Breast epithelium (tissue), 4 donors: ENCODE data around the gene EPB41L2. TPM values are rescaled to one million over a fixed set of nuclear protein-coding genes. Genes with fewer than 3 reads are reported as not detected.

Experiments
- DNase-seq, 2 donors: peaks; one replicate each; pipeline ENCODE4 v3.0.0-alpha.2; 2019; ENCODE audit warnings: low spot score in 2 of 2
- H3K27ac ChIP-seq, 2 donors: fragments of 200-600 bp; sonication (generic) in 1 of 2; one replicate each; pipeline ENCODE4 v1.5.1; 2016 to 2019; ENCODE audit warnings: mild to moderate bottlenecking in 1 of 2
- H3K27me3 ChIP-seq, 2 donors: fragments of 200-600 bp; sonication (generic) in 1 of 2; one replicate each; pipeline versions ENCODE4 v1.5.1 to v1.6.0; 2017 to 2019; ENCODE audit warnings: control low read depth in 1 of 2, mild to moderate bottlenecking in 1 of 2
- H3K36me3 ChIP-seq: fragments of 200-600 bp; one replicate; pipeline ENCODE4 v1.5.1; 2019
- H3K4me1 ChIP-seq, 2 donors: fragments of 200-600 bp; sonication (generic); one replicate each; pipeline ENCODE4 v1.5.1; 2016 to 2019; ENCODE audit warnings: control low read depth in 1 of 2
- H3K4me3 ChIP-seq, 3 donors: fragments of 200-600 bp; sonication (generic); 1 replicate in 2 of 3; 2 replicates in 1 of 3; pipeline ENCODE4 v1.5.1; 2016 to 2019; ENCODE audit warnings: mild to moderate bottlenecking in 3 of 3, moderate library complexity in 2 of 3
- H3K9me3 ChIP-seq, 2 donors: fragments of 200-600 bp; sonication (generic) in 1 of 2; one replicate each; pipeline ENCODE4 v1.5.1; 2016 to 2019; ENCODE audit warnings: control low read depth in 1 of 2
- POLR2A ChIP-seq: fragments of 450-650 bp; IDR thresholded peaks from one replicate; pipeline ENCODE4 v1.6.1; 2016; ENCODE audit warnings: antibody characterized with exemption, mild to moderate bottlenecking, moderate library complexity
- POLR2AphosphoS5 ChIP-seq, 3 donors: sonication (generic); formaldehyde crosslinking; IDR thresholded peaks; one replicate each; pipeline ENCODE4 v1.6.1; 2017; ENCODE audit warnings: antibody characterized with exemption in 3 of 3
- intact Hi-C: fragments of 100-400 bp; cut with DNase I; formaldehyde crosslinking; loops from one replicate; pipeline ENCODE4 v1.15.1; 2023; ENCODE audit warnings: low total_unique reads
- total RNA-seq, 3 donors: library from RNA; depleted of rRNA; stranded (reverse); fragments of >200 nt; gene quantifications; one replicate each; pipeline ENCODE4 v1.1.0, GENCODE V29; 2016
- TF ChIP-seq, protein P1 (sequence below), 3 donors: fragments of 450-650 bp; IDR thresholded peaks; one replicate each; pipeline ENCODE4 v1.5.1; 2016 to 2017; ENCODE audit warnings: antibody characterized with exemption in 3 of 3, mild to moderate bottlenecking in 3 of 3, moderate library complexity in 3 of 3

The EPB41L2 gene
- total RNA-seq, 3 donors from 2014 or later = 72.7 to 110 (median 101) TPM

DNA sequence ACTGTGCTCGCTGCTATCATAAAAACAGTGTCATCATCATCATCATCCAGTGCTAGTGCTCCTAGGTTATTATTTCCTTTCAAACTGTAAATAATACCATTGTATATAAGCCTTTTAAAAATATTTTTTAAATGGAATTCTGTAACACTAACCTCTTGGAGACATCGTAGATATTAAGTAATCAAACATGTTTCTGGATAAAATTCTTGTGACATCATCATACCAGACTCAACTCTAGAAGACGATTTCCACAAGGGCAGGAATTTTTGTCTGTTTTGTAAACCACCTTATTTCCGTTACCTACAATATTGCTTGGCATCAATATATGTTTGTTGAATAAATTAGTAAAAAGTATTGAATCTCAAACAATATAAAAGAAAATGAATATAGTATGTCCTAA is 40.4 kb downstream of the EPB41L2 start:
- no peaks in the 10 kb centered on the region for H3K9me3 ChIP-seq
- no peak overlapping the region for H3K4me3 ChIP-seq
- intact Hi-C loops = no loop called here
- no peaks in the 10 kb centered on the region for H3K27me3 ChIP-seq
- DNase-seq = no peak
- no peak overlapping the region for H3K27ac ChIP-seq
- no peaks in the 10 kb centered on the region for H3K36me3 ChIP-seq
- no peaks in the 10 kb centered on the region for H3K4me1 ChIP-seq
- TF ChIP-seq POLR2AphosphoS5 (IDR thresholded peaks at IDR 0.05) = no peak
- TF ChIP-seq, protein P1, sequence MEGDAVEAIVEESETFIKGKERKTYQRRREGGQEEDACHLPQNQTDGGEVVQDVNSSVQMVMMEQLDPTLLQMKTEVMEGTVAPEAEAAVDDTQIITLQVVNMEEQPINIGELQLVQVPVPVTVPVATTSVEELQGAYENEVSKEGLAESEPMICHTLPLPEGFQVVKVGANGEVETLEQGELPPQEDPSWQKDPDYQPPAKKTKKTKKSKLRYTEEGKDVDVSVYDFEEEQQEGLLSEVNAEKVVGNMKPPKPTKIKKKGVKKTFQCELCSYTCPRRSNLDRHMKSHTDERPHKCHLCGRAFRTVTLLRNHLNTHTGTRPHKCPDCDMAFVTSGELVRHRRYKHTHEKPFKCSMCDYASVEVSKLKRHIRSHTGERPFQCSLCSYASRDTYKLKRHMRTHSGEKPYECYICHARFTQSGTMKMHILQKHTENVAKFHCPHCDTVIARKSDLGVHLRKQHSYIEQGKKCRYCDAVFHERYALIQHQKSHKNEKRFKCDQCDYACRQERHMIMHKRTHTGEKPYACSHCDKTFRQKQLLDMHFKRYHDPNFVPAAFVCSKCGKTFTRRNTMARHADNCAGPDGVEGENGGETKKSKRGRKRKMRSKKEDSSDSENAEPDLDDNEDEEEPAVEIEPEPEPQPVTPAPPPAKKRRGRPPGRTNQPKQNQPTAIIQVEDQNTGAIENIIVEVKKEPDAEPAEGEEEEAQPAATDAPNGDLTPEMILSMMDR (IDR thresholded peaks at IDR 0.05) = no peak
- no peak for TF ChIP-seq POLR2A

DNA sequence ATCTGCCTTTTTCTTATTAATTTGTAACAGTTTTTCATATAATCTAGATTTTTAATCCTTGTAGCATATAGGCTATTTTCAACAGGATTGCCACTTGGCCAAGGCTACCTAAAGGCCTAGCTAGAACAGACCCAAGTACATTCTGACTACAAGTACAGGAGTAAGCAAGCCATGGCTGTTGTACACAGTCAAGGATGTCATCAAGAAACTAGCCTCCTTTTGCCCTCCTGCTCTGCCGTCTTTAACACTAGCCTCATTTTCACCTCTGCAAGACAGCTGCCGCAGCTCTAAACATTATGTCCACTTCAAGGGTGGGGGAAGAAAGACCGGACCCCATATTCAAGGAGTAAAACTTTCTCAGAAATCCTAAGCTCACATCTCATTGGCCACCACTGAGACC is 45.1 kb downstream of the EPB41L2 start:
- Histone ChIP-seq H3K27me3 (no peaks in the 10 kb centered on the region), H3K36me3 (no peaks in the 10 kb centered on the region), H3K9me3 (no peaks in the 10 kb centered on the region), H3K27ac (no peak overlapping the region), H3K4me1 (peaks cover 0 to 17% of the 10 kb centered on the region in 2 donors), H3K4me3 (no peak overlapping the region)
- TF ChIP-seq, protein P1 (IDR thresholded peaks at IDR 0.05) = no peak
- TF ChIP-seq POLR2AphosphoS5 (IDR thresholded peaks at IDR 0.05) (no peak), POLR2A (no peak)
- no peak for DNase-seq
- intact Hi-C loops = no loop called here

DNA sequence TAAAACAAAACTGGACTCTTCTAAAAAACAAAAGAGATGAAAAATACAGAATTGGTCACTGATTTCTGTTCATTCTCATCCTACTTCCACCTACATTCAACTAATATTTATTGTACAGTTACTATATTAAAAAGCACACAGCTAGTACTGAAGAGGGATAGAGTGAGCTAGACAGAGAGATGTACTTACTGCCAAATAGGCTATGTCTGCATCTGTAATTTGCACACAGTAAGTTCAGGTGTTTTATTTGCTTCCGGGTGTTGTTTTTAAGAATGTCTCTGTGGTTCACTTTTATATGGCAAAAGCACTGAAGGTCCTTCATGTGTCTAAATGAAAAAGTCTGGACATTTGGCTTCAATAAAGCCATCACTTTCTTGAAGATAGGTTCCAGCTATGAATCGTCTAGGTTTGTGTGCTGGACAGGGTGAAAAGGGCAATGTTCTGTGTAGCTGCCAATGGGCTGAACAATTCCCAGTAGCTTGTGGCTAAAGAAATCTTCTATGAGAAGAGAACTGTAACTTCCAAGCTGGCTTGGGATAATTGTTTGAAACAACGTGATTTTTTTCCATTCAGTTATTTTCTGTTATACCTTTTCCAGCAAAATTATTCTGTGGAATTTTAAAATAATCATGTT is 47.3 kb downstream of the EPB41L2 start:
- no peaks in the 10 kb centered on the region for H3K9me3 ChIP-seq
- peaks cover 0 to 17% of the 10 kb centered on the region in 2 donors for H3K4me1 ChIP-seq
- peak overlapping the region; percentile 70 to 71 for H3K27ac ChIP-seq
- TF ChIP-seq, protein P1 (IDR thresholded peaks at IDR 0.05) = no peak
- TF ChIP-seq POLR2AphosphoS5 (IDR thresholded peaks at IDR 0.05) = no peak
- intact Hi-C loops = no loop called here
- no peaks in the 10 kb centered on the region for H3K27me3 ChIP-seq
- DNase-seq = no peak
- peak overlapping the region in 1 of 3 donors; percentile 2 for H3K4me3 ChIP-seq
- no peaks in the 10 kb centered on the region for H3K36me3 ChIP-seq

DNA sequence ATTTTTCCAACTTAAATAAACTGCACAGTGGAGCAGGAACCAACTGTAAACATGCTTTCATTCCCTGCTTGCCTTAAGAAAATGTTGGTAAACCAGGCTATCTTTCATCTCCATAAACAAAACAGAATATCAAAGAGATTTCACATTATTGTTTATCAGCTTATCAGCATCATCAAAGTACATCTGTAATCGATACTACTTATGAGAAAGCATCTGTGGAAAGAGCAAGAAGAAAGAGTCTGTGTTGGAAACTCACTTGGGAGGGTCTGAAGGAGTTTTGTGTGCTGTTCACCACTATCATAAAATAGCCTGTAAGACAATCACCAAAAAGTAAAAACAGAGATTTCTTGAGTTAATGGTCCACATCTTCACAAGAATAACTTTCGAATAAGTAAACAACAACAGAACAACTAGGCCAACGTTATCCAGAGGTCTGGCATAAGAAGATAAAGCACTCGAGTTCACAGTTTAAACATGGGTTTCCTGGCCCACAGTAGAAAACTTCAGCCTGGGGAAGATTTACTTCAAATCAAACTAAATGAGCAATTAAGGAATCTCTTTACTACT is 47.9 kb downstream of the EPB41L2 start:
- H3K36me3 ChIP-seq = no peaks in the 10 kb centered on the region
- H3K4me3 ChIP-seq = peak overlapping the region in 1 of 3 donors; percentile 2
- DNase-seq = no peak
- peak overlapping the region; percentile 70 to 71 for H3K27ac ChIP-seq
- no peaks in the 10 kb centered on the region for H3K9me3 ChIP-seq
- H3K27me3 ChIP-seq = no peaks in the 10 kb centered on the region
- intact Hi-C loops = no loop called here
- peaks cover 0 to 17% of the 10 kb centered on the region in 2 donors for H3K4me1 ChIP-seq
- TF ChIP-seq, protein P1 (IDR thresholded peaks at IDR 0.05) = no peak
- no peak for TF ChIP-seq POLR2AphosphoS5 (IDR thresholded peaks at IDR 0.05)
- no peak for TF ChIP-seq POLR2A

DNA sequence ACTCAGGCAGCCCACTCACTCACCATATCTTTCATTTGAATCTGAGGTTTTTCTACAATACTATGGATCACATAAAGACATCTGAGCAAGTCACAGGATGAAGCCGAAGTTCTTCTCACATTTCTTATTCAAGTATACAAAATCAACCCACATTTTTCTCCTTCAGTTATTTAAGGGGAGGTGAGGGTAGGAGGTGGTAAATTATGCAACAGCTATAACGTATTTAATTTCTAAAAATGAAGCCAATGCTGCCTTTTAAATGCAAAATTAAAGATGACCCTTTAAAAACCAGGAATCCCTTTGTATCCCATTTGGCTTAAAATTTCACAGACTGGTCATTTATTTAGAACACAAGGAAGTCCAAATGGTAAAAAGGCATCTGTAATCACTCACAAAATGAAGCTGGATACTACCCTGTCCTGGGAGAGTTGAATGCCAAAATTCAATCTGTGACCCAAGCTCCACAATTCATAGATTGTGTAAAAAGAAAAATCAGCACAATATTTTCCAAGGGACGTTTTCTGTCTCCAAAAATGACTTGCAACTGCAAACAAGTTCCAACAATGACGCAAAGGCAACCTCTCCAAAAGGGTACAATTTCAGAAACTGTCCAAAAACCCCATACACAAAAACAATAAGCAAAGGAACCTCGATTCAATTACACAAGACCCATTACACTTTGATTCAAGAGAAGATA is 48.8 kb downstream of the EPB41L2 start:
- H3K4me3 ChIP-seq = no peak overlapping the region
- no peaks in the 10 kb centered on the region for H3K27me3 ChIP-seq
- no peaks in the 10 kb centered on the region for H3K9me3 ChIP-seq
- peak overlapping the region; percentile 70 to 71 for H3K27ac ChIP-seq
- H3K4me1 ChIP-seq = peaks cover 0 to 17% of the 10 kb centered on the region in 2 donors
- intact Hi-C loops = no loop called here
- DNase-seq = no peak
- no peak for TF ChIP-seq POLR2AphosphoS5 (IDR thresholded peaks at IDR 0.05)
- TF ChIP-seq POLR2A = no peak
- TF ChIP-seq, protein P1 (IDR thresholded peaks at IDR 0.05) = no peak
- H3K36me3 ChIP-seq = no peaks in the 10 kb centered on the region
